Islet precursor cell (in vitro differentiated cells): ENCODE results near the gene ACAP3.

Experiments
- DNase-seq: peaks from one replicate; pipeline ENCODE4 v3.0.0-alpha.2; 2018

Gene ACAP3, protein sequence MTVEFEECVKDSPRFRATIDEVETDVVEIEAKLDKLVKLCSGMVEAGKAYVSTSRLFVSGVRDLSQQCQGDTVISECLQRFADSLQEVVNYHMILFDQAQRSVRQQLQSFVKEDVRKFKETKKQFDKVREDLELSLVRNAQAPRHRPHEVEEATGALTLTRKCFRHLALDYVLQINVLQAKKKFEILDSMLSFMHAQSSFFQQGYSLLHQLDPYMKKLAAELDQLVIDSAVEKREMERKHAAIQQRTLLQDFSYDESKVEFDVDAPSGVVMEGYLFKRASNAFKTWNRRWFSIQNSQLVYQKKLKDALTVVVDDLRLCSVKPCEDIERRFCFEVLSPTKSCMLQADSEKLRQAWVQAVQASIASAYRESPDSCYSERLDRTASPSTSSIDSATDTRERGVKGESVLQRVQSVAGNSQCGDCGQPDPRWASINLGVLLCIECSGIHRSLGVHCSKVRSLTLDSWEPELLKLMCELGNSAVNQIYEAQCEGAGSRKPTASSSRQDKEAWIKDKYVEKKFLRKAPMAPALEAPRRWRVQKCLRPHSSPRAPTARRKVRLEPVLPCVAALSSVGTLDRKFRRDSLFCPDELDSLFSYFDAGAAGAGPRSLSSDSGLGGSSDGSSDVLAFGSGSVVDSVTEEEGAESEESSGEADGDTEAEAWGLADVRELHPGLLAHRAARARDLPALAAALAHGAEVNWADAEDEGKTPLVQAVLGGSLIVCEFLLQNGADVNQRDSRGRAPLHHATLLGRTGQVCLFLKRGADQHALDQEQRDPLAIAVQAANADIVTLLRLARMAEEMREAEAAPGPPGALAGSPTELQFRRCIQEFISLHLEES

DNA sequence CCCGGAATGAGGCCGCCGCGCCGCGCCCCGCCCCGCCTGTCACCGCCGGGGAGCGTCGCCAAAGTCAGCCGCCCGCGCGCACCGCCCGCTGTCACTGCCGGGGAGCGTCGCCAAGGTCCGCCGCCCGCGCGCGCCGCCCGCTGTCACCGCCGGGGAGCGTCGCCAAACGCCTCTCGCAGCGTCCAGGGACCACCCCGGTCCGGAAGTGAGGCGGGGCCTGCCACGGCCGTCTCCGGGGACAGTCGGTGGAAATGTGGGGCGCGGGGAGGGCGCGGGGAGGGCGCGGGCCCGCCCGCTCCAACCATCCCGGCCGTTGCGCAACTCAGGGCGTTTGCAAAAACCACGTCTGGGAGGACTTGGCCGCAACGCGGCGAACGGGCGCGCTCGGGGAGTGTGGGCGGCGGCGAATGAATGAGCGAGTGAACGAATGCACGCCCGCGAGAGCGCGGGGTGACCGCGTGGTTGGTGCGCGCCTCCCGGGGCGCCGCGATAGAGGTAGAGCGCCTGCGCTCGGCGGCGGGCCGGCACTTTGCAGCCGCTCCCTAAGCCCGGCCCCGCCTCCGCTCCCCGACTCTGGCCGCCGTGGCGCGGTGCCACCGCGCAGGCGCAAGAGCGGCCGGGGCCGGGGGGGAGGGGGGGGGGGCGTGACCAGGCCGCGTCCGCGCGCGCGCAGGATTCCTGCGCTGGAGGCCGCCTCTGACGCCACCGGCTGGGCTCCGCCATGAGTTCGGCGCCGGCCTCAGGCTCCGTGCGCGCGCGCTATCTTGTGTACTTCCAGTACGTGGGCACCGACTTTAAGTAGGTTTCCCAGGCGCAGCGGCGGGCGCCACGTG is at the start of gene ACAP3, which contains the start of gene PUSL1:
TSS of gene ACAP3 (minus strand) at position 8 of the 833 bp plus-strand sequence. CDS start 115 bp downstream, outside the sequence.
TSS of gene PUSL1 (plus strand) at position 675 of the 833 bp plus-strand sequence. CDS start at position 722, 47 bp downstream.
- DNase-seq, result peak; percentile 90

DNA sequence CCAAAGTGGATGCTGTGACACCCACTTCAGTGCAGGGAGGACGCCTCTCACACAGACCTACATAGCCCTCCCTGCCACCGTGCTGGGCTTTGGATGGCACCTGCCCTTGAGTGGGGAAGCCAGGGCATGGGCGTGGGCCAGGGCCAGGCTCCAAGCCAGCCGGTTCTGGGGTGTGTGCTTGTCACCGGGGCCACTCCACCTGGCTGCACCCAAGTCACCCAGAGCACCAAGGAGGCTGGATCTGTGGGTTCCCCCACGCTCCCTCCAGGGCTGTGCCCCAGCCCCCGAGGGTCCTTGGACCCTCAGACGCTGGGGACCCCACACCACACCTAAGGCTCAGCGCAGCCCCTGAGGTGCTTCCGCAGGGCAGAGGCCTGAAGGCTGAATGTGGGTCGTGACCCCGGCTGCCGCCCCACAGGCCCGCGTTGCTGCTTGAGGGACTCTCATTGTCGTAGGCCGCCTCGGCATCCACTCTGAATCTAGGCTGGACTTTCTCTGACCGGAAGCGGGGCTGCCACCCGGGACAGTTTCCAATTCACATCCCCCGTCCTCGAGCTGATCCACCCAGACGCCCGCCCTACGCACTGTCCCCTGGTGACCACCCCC is 49.2 kb upstream of the ACAP3 start:
- DNase-seq, result no peak

GRCh38 chr1:1356166-1356795 is 48.6 kb upstream of the ACAP3 start:
- DNase-seq, result no peak

DNA sequence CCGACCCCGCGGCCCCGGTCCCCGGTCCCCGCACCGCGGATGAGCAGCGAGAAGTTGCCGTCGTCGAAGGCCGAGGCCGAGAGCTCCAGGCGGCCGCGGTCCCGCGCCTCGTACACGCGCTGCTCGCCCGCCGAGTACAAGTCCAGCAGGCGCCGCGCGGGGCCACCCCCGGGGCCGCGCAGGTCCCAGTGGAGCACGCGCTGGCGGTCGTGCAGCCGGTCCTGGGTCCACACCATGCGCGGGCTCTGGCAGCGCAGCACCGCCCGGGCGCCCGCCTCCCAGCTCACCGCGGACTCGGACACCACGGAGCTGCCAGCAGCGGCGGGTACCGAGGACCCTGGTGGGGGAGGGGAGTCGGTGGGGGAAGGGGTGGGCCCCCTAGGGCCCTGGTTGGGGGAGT is 47.7 kb upstream of the ACAP3 start:
- no peak for DNase-seq

- DNase-seq, result no peak
Observed at GRCh38 chr1:1354271-1355247, 46.8 kb upstream of the ACAP3 start.

DNA sequence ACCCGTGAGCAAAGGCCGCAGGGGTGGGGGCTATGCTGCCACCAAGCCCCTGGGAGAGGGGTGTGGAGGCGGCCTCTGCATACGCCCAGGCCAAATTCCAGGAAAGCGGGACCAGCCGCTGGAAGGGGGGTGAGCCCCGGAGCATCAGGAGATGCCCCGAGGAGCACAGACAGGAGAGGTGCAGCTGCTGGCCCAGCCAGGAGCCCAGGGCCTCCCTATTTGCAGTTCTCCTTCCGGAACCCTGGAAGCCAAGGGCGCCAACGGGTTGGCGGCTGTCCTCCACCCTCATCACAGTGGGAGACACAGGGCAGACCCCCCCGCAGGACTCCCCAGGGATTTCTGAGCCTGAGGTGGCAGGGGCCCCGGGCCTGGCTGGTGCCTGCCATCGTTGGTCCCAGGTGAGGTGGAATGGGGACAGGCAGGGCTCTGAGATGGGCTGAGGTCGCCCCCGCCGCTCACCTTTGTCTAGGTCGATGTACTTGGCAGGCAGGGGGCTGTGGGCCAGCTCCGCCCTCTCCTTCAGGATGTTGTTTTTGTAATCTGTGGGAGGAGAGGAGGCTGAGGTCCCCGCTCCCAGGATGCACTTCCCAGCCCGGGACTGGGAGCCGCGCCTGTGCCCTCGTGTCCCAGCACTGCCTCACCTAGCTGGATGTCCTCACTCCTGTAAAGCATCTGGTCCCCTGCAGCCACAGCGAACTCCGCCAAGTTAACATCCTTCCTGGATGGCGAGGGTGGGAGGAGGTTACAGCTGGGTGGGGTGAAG is 45.8 kb upstream of the ACAP3 start:
- no peak for DNase-seq

DNA sequence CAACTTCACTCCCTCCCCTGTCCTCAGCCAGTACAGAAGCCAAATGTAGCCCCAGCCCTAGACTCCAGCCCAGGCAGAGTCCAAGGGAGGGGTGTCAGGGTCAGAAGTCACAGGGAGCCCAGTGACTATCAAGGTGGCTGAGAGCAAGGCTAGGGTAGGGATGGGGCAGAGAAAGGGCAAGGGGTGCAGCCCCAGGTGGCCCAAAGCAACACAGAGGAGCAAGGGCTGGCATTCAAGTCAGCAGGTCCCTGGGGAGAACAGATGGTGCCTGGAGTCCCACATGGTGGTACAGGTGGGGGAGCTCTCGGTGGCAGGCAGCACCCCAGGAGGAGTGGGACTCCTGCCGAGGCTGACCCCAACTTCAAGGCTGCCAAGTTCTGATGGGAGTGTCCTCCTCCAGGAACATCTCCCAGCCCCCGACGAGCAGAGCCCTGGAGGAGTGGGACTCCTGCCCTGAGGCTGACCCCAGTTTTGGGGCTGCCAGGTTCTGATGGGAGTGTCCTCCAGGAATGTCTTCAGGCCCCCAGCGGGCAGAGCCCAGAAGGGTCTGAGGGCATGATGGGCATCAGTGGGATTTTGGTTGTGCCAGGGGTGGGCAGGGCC is 45.2 kb upstream of the ACAP3 start:
- DNase-seq, result no peak

GRCh38 chr1:1351511-1352427 is 44.0 kb upstream of the ACAP3 start:
- DNase-seq, result peak; percentile 81

DNA sequence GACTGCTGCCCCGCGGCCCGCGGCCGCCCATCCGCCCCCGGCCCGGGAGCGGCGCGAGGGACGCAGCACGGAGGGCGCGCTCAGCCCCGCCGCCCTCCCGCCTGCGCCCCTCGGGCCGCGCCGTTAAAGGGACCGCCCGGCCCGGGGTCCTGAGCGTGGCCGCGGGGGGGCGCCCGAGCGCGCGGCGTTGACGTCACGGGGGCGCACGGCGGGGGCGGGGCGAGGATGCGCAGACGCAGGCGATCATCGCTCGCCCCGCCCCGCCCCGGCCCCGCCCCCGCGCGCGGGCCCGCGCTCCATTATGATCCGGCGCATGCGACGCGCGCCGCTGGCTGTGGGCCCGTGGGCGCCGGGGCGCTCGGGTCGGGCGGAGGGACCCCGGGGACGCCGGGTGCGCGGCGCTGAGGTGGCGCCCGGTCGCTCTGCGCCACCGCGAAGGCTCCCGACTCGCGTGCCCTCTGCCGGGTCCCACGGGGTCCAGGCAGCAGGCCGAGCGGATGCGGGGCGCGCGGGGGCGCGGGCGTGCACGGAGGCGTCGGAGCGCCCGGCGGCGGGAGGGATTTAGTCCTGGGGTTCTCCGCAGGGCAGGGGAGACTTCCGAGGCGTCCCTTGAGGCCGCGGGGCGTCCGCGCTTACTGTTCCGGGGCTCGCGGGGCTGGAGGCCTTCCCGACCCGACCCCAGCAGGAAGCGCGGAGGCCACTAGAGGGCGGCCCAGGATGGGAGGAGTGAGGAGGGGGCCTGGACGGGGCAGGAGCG is 41.7 kb upstream of the ACAP3 start, which contains the start of gene DVL1:
TSS of gene DVL1 (minus strand) at position 163 of the 757 bp plus-strand sequence. CDS start 353 bp downstream, outside the sequence.
- peak; percentile 81 for DNase-seq

- no peak for DNase-seq
Observed at GRCh38 chr1:1348420-1349255, 40.9 kb upstream of the ACAP3 start.

- peak; percentile 75 for DNase-seq
Observed at GRCh38 chr1:1347663-1348419, 40.1 kb upstream of the ACAP3 start.

DNA sequence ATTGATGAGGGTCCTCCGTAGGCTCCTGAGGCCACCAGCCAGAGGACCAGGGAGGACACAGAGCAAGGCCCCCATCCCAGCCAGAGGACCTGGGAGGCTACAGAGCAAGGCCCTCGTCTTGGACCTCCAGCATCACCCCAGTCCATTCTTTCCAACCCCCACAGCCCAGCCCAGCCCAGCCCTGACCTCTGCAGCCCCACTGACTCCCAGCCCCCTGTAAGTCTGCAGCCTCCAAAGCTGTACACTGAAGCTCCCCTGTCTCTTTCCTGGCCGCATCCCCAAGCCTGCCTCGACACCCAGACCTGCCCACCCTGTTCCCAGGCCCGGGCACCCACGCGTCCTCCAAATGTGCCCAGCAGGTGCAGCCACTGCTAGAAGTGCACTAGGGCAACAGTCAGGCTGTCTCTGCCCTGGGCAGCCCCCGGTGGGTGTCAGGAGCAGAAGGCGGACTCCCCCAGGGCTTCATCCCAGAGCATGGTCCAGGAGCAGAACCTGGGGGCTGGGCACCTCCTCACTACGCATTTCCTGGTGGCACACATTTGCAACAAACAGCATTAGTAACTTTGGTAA is 39.4 kb upstream of the ACAP3 start:
- no peak for DNase-seq

DNA sequence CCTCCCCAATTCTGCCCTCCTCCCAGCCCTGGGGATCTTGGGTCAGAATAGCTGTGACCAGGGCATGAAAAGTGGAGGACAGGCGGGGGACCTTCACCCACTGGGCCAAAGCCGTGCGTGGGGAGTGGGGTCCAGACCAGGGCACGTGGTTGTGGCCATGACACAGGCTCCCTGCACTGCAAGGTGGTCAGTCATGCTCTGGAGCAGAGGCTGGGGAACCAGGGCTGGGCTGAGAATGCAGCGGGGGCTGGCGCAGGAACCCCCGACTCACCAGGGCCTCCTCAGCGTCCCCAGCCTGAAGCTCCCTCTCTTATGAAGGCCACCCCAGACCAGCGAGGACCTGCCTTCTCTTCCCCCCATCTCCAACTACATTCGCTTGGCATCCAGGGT is 38.8 kb upstream of the ACAP3 start:
- no peak for DNase-seq

DNA sequence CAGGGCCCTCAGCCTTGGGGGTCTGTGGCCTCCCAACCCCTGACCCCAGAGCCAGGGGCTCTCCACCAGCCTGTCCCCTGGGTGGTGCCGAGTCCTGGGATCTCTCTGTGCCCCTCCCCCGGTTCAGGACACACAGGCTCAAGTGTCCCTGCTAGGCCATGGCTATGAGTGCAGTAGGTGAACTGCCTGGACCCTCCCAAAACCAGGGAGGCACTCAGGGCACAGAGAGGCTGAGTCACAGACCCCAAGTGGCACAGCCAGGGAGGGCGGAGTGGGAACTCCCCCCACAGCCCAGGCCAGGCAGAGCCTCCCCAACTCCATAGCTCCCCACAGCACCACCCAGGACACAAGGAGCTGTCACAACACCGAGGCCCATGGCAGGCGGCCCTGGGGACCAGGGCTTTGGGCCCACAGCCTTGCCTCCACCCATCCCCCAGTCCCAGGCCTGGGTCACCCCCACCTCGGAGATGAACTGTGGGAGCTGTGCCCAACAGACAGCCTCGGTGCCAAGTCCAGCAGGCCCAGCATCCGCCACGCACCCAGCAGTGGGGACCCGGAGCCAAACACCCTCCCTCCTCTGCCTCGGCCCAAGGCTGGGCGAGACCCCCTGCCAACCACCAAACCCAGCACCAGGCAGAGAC is 38.2 kb upstream of the ACAP3 start:
- no peak for DNase-seq

DNA sequence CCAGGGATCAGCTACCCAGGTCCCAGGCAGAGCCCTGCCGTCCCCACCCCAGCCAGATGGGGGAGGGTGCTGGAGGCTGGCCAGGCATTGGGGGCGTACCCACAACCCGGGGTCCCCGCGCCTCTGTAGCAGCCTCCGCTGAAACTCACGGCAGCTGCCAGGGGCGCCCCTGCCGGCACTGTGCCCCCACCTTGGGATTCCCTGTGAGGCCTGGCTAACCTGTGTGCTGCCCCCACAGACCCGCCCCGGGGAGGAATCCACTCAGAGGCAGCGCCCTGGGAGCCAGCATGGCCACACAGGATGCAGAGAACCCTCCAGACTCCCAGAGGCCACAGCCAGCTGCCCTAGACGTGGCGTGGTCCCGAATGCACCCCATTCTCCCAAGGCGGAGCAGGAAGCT is 37.7 kb upstream of the ACAP3 start:
- no peak for DNase-seq
